Body of pancreas (tissue), 4 donors: Measurements from ENCODE around the gene SHROOM1. TPM values are rescaled to one million over a fixed set of nuclear protein-coding genes. Genes with fewer than 3 reads are reported as not detected.

ENCODE experiments used
- ATAC-seq: fragments of 150-250 bp; one replicate; pipeline ENCODE4 v1.9.1; 2016
- DNase-seq, 4 donors: peaks; one replicate each; pipeline ENCODE4 v3.0.0-alpha.2; 2019
- H3K27ac ChIP-seq, 4 donors: fragments of 200-600 bp; sonication (generic); 1 replicate in 3 of 4; 2 replicates in 1 of 4; pipeline versions ENCODE4 v1.5.1 to v1.6.1; 2016 to 2019; ENCODE audit warnings: mild to moderate bottlenecking in 1 of 4, mixed read lengths in 1 of 4, moderate library complexity in 1 of 4
- H3K27me3 ChIP-seq, 2 donors: fragments of 200-600 bp; sonication (generic); one replicate each; pipeline ENCODE4 v1.6.0; 2016; ENCODE audit warnings: mild to moderate bottlenecking in 1 of 2
- H3K36me3 ChIP-seq, 2 donors: fragments of 200-600 bp; sonication (generic); replicated peaks in 1 of 2; 2 replicates each; pipeline ENCODE4 v1.5.1; 2016; ENCODE audit warnings: low read depth in 2 of 2; ENCODE audit not compliant: insufficient read depth in 1 of 2
- H3K4me1 ChIP-seq: fragments of 200-600 bp; sonication (generic); one replicate; pipeline ENCODE4 v1.6.0; 2016
- H3K4me3 ChIP-seq, 2 donors: fragments of 200-600 bp; sonication (generic); 1 replicate in 1 of 2; 2 replicates in 1 of 2; pipeline ENCODE4 v1.5.1; 2016 to 2019
- H3K9me3 ChIP-seq, 3 donors: fragments of 200-600 bp; sonication (generic); 1 replicate in 2 of 3; 2 replicates in 1 of 3; pipeline ENCODE4 v1.5.1; 2016
- POLR2A ChIP-seq, 3 donors: fragments of 450-650 bp; IDR thresholded peaks; one replicate each; pipeline ENCODE4 v1.6.1; 2016; ENCODE audit warnings: antibody characterized with exemption in 3 of 3, mild to moderate bottlenecking in 2 of 3
- WGBS, 2 donors: methylation state at CpG; one replicate each; pipeline ENCODE4 v1.1.5; 2017; 5-methylcytosine and 5-hydroxymethylcytosine counted together
- intact Hi-C: fragments of 100-400 bp; cut with DNase I; formaldehyde crosslinking; loops from one replicate; pipeline ENCODE4 v1.15.1; 2023
- total RNA-seq, 2 donors: library from RNA; depleted of rRNA; stranded (reverse); fragments of >200 nt; gene quantifications; one replicate each; pipeline ENCODE4 v1.1.0, GENCODE V29; 2016
- TF ChIP-seq, protein P1 (sequence below), 7 experiments: fragments of 450-650 bp in 4 of 7; fragments of 200-600 bp in 3 of 7; sonication (generic) in 3 of 7; IDR thresholded peaks; one replicate each; pipeline ENCODE4 v1.5.1; 2016 to 2019; ENCODE audit warnings: antibody characterized with exemption in 7 of 7

The SHROOM1 gene
- total RNA-seq, 2 donors from 2014 or later, result 19.5 to 27.4 TPM

- Histone ChIP-seq H3K9me3 (no peaks in the 10 kb centered on the region), H3K27ac (peak overlapping the region; percentile 89 to 95 (median 94)), H3K36me3 (no peaks in the 10 kb centered on the region), H3K27me3 (no peaks in the 10 kb centered on the region), H3K4me3 (no peak overlapping the region), H3K4me1 (peaks cover 24% of the 10 kb centered on the region)
- ATAC-seq (no peak), DNase-seq (no peak)
- 87 to 88% methylated on average over 11 to 15 of the region's 15 CpGs for WGBS, 2 donors
- intact Hi-C loops, result no loop called here
- TF ChIP-seq, protein P1, sequence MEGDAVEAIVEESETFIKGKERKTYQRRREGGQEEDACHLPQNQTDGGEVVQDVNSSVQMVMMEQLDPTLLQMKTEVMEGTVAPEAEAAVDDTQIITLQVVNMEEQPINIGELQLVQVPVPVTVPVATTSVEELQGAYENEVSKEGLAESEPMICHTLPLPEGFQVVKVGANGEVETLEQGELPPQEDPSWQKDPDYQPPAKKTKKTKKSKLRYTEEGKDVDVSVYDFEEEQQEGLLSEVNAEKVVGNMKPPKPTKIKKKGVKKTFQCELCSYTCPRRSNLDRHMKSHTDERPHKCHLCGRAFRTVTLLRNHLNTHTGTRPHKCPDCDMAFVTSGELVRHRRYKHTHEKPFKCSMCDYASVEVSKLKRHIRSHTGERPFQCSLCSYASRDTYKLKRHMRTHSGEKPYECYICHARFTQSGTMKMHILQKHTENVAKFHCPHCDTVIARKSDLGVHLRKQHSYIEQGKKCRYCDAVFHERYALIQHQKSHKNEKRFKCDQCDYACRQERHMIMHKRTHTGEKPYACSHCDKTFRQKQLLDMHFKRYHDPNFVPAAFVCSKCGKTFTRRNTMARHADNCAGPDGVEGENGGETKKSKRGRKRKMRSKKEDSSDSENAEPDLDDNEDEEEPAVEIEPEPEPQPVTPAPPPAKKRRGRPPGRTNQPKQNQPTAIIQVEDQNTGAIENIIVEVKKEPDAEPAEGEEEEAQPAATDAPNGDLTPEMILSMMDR (IDR thresholded peaks at IDR 0.05), result no peak
- TF ChIP-seq POLR2A (IDR thresholded peaks at IDR 0.05), result no peak
These were observed 831 bp upstream of the SHROOM1 start for GRCh38 chr5:132831095-132831860.

- H3K27ac ChIP-seq, result peak overlapping the region; percentile 89 to 95 (median 94)
- intact Hi-C loops, result loop anchor here (5.0 kb wide), 1 partner anchor 57 kb away; no protein-coding TSS in a partner anchor
- ATAC-seq (peak; percentile 88), DNase-seq (peak; percentile 84 to 88 (median 86))
- peak in 1 of 3 donors; percentile 48 for TF ChIP-seq POLR2A (IDR thresholded peaks at IDR 0.05)
- TF ChIP-seq, protein P1 (IDR thresholded peaks at IDR 0.05), result peak; percentile 90 to 94 (median 93)
- 0 to 1% methylated on average over 25 to 74 of the region's 75 CpGs for WGBS, 2 donors
- no peaks in the 10 kb centered on the region for H3K36me3 ChIP-seq
- H3K27me3 ChIP-seq, result no peaks in the 10 kb centered on the region
- H3K4me1 ChIP-seq, result peaks cover 24% of the 10 kb centered on the region
- no peaks in the 10 kb centered on the region for H3K9me3 ChIP-seq
- peak overlapping the region; percentile 17 to 32 for H3K4me3 ChIP-seq
These were observed 558 bp downstream of the SHROOM1 start for GRCh38 chr5:132829742-132830435.

GRCh38 chr5:132828846-132829494, 1.5 kb downstream of the SHROOM1 start:
- intact Hi-C loops, result loop anchor here (5.0 kb wide), 1 partner anchor 58 kb away; no protein-coding TSS in a partner anchor
- 41 to 52% methylated on average over 4 of the region's 4 CpGs for WGBS, 2 donors
- H3K27me3 ChIP-seq, result no peaks in the 10 kb centered on the region
- no peaks in the 10 kb centered on the region for H3K36me3 ChIP-seq
- TF ChIP-seq POLR2A (IDR thresholded peaks at IDR 0.05), result no peak
- TF ChIP-seq, protein P1 (IDR thresholded peaks at IDR 0.05), result no peak
- no peaks in the 10 kb centered on the region for H3K9me3 ChIP-seq
- H3K4me1 ChIP-seq, result peaks cover 24% of the 10 kb centered on the region
- DNase-seq (peak in 1 of 4 donors; percentile 51), ATAC-seq (no peak)
- H3K27ac ChIP-seq, result peak overlapping the region in 3 of 4 donors; percentile 93 to 95 (median 94)
- H3K4me3 ChIP-seq, result peak overlapping the region in 1 of 2 donors; percentile 17

- peaks cover 28% of the 10 kb centered on the region for H3K4me1 ChIP-seq
- H3K27me3 ChIP-seq, result no peaks in the 10 kb centered on the region
- no peaks in the 10 kb centered on the region for H3K36me3 ChIP-seq
- no peak for ATAC-seq
- intact Hi-C loops, result loop anchor here (5.0 kb wide), 1 partner anchor 59 kb away; no protein-coding TSS in a partner anchor
- no peak overlapping the region for H3K27ac ChIP-seq
- 79 to 85% methylated on average over 4 of the region's 4 CpGs for WGBS, 2 donors
- no peak for TF ChIP-seq POLR2A (IDR thresholded peaks at IDR 0.05)
- TF ChIP-seq, protein P1 (IDR thresholded peaks at IDR 0.05), result no peak
- H3K9me3 ChIP-seq, result no peaks in the 10 kb centered on the region
- no peak overlapping the region for H3K4me3 ChIP-seq
- DNase-seq, result no peak
These were observed 2.3 kb downstream of the SHROOM1 start for GRCh38 chr5:132827943-132828673.
